Left ventricle myocardium inferior (tissue), 1 donor: ENCODE results near the gene OTULIN. TPM values are rescaled to one million over a fixed set of nuclear protein-coding genes. Genes with fewer than 3 reads are reported as not detected.

Experiments
- DNase-seq: peaks from one replicate; pipeline ENCODE4 v3.0.0-alpha.2; 2020
- H3K27ac ChIP-seq: fragments of 200-600 bp; replicated peaks from 2 replicates; pipeline ENCODE4 v1.8.0; 2021
- H3K27me3 ChIP-seq: fragments of 200-600 bp; 2 replicates; pipeline ENCODE4 v1.8.0; 2021; ENCODE audit warnings: low read depth
- H3K36me3 ChIP-seq: fragments of 200-600 bp; 2 replicates; pipeline ENCODE4 v1.8.0; 2021
- H3K4me1 ChIP-seq: fragments of 200-600 bp; 2 replicates; pipeline ENCODE4 v1.8.0; 2021
- H3K4me3 ChIP-seq: fragments of 200-600 bp; 2 replicates; pipeline ENCODE4 v1.8.0; 2021; ENCODE audit warnings: mild to moderate bottlenecking, moderate library complexity
- H3K9me3 ChIP-seq: fragments of 200-600 bp; replicated peaks from 2 replicates; pipeline ENCODE4 v1.8.0; 2021
- intact Hi-C: fragments of 100-400 bp; cut with micrococcal nuclease; formaldehyde crosslinking; loops from one replicate; pipeline ENCODE4 v1.11.0; 2022
- total RNA-seq: library from RNA; stranded (reverse); fragmentation: NEBNext Ultra II Directional; extraction: Animal tissue kit (Norgen Biotek cat#: 25700); gene quantifications from one replicate; pipeline ENCODE4 v1.2.1, GENCODE V29; 2021
- TF ChIP-seq, protein P1 (sequence below): fragments of 200-600 bp; IDR thresholded peaks from 2 replicates; pipeline ENCODE4 v1.8.0; 2021; ENCODE audit warnings: antibody characterized with exemption, mild to moderate bottlenecking, borderline replicate concordance
- donor health status: DM: no; HTN: yes; CAD: no; lungs with severe emphysema.

The OTULIN gene
- total RNA-seq, 1 donor from 2014 or later, result 22.7 TPM

DNA sequence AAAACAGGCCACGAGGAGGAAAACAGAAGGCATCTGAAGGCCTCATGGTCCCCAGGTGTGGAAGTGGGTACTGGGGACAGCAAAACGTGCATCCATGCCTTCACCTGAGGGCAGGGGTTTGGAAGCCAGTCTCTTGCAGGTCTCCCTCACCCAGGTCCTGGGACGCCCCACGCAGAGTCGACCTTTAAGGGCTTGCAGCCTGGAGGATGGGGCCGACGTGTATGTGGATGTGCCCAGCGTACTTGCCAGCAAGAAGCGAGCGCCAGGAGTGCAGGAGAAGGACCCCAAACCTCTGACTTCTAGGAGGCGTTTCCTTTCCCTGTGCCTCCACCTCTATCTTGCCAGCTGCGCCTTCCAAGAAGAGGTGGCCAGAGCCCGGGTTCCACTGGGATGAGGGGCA, 65.9 kb downstream of the OTULIN start:
- TF ChIP-seq, protein P1, sequence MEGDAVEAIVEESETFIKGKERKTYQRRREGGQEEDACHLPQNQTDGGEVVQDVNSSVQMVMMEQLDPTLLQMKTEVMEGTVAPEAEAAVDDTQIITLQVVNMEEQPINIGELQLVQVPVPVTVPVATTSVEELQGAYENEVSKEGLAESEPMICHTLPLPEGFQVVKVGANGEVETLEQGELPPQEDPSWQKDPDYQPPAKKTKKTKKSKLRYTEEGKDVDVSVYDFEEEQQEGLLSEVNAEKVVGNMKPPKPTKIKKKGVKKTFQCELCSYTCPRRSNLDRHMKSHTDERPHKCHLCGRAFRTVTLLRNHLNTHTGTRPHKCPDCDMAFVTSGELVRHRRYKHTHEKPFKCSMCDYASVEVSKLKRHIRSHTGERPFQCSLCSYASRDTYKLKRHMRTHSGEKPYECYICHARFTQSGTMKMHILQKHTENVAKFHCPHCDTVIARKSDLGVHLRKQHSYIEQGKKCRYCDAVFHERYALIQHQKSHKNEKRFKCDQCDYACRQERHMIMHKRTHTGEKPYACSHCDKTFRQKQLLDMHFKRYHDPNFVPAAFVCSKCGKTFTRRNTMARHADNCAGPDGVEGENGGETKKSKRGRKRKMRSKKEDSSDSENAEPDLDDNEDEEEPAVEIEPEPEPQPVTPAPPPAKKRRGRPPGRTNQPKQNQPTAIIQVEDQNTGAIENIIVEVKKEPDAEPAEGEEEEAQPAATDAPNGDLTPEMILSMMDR, result no peak
- H3K27me3 ChIP-seq, result no peaks in the 10 kb centered on the region
- H3K9me3 ChIP-seq, result no peaks in the 10 kb centered on the region
- H3K4me3 ChIP-seq, result no peak overlapping the region
- H3K36me3 ChIP-seq, result peaks cover 42% of the 10 kb centered on the region
- intact Hi-C loops, result loop anchor here (10.0 kb wide), 1 partner anchor 134 kb away; no protein-coding TSS in a partner anchor
- H3K27ac ChIP-seq, result no peak overlapping the region
- H3K4me1 ChIP-seq, result peaks cover 43% of the 10 kb centered on the region
- no peak for DNase-seq

DNA sequence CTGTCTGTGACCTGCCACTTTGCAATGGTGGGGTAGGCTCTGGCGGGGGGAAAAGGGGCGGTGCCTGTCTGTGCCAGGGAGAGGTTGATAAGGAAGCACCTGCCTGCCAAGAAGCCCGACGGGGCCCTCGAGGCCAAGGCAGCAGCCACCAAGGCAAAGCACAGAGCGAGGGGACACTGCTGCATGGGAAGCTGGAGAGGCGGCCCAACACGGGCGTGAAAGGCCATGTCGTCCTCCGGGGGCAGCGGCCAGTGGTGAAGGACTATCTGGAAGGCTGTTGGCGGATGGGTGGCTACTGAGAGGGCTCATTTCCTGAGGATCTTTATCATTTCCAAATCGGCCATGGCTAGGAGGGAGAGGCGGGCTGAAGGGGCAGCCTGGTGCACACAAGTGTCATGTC, 66.4 kb downstream of the OTULIN start:
- Histone ChIP-seq H3K9me3 (no peaks in the 10 kb centered on the region), H3K27me3 (no peaks in the 10 kb centered on the region), H3K4me1 (peaks cover 43% of the 10 kb centered on the region), H3K27ac (no peak overlapping the region), H3K36me3 (peaks cover 42% of the 10 kb centered on the region), H3K4me3 (no peak overlapping the region)
- TF ChIP-seq, protein P1, result no peak
- intact Hi-C loops, result loop anchor here (10.0 kb wide), 1 partner anchor 134 kb away; no protein-coding TSS in a partner anchor
- no peak for DNase-seq

DNA sequence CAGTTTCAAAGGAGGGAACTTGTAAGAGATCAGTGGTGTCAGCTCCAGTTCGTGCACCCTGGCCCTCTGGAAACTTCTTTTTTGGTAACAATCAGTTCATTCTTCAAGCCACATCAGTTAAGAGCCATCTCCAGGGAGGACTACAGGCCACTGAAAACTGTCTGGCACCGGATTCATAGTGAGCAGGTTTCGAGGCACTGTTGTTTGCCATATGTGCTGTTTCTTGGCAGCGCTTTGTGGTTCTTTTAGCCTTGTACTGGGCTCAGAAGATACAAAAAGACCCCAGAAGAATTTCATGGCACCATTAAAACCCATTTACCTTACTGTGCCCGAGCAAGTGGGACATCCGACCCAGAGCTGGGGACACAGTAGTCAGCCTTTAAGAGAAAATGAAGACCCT, 68.5 kb downstream of the OTULIN start:
- no peak for DNase-seq
- Histone ChIP-seq H3K9me3 (no peaks in the 10 kb centered on the region), H3K27ac (no peak overlapping the region), H3K36me3 (peaks cover 42% of the 10 kb centered on the region), H3K27me3 (no peaks in the 10 kb centered on the region), H3K4me3 (no peak overlapping the region), H3K4me1 (peaks cover 42% of the 10 kb centered on the region)
- intact Hi-C loops, result loop anchor here (10.0 kb wide), 1 partner anchor 132 kb away; no protein-coding TSS in a partner anchor
- TF ChIP-seq, protein P1, result no peak

DNA sequence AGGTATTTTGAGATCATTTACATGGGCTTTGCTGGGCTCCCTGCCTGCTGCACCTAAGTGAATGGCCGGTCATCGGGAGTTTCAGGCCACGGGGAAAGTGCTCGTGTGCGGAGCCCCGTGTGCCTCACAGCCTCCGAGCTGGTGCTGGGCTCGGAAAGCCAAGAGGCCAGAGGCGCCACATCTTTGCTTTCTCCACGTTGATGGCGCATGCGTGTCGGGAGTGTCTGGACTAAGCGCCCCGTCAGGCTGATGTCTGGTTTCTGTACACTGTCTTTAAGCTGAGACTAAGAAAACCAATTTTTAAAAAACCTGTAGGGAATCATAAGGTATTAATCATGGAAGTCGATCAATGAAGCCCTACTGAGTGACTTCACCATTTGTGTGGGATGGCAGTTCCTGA, 69.1 kb downstream of the OTULIN start:
- peaks cover 40% of the 10 kb centered on the region for H3K4me1 ChIP-seq
- no peak overlapping the region for H3K4me3 ChIP-seq
- H3K27me3 ChIP-seq, result no peaks in the 10 kb centered on the region
- intact Hi-C loops, result loop anchor here (10.0 kb wide), 1 partner anchor 131 kb away; no protein-coding TSS in a partner anchor
- H3K9me3 ChIP-seq, result no peaks in the 10 kb centered on the region
- no peak overlapping the region for H3K27ac ChIP-seq
- TF ChIP-seq, protein P1, result no peak
- H3K36me3 ChIP-seq, result peaks cover 47% of the 10 kb centered on the region
- no peak for DNase-seq

DNA sequence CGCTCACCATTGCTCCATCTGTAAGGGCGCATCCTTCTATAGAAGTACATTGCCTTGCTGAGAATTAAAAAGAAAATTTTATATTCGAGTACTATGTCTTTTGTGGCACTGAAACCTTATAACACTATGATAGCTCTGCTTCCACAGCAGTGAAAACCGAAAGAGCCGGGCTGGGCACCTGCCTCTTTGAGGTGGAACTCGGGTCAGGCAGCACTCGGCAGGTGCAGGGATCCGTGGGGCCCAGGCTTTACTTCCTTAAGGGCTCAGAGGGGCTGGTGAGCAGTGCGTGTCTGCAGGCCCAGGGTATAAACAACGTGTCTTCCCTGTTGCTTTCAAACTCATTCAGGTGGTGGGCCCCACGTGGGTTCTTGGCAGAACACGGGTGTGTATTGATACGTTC, 69.9 kb downstream of the OTULIN start:
- TF ChIP-seq, protein P1, result no peak
- Histone ChIP-seq H3K4me1 (peaks cover 47% of the 10 kb centered on the region), H3K9me3 (no peaks in the 10 kb centered on the region), H3K36me3 (peaks cover 47% of the 10 kb centered on the region), H3K27ac (no peak overlapping the region), H3K27me3 (no peaks in the 10 kb centered on the region), H3K4me3 (no peak overlapping the region)
- no peak for DNase-seq
- intact Hi-C loops, result loop anchor here (10.0 kb wide), 1 partner anchor 130 kb away; no protein-coding TSS in a partner anchor
